ENCODE measurements around the gene FARS2.

The FARS2 gene

DNA sequence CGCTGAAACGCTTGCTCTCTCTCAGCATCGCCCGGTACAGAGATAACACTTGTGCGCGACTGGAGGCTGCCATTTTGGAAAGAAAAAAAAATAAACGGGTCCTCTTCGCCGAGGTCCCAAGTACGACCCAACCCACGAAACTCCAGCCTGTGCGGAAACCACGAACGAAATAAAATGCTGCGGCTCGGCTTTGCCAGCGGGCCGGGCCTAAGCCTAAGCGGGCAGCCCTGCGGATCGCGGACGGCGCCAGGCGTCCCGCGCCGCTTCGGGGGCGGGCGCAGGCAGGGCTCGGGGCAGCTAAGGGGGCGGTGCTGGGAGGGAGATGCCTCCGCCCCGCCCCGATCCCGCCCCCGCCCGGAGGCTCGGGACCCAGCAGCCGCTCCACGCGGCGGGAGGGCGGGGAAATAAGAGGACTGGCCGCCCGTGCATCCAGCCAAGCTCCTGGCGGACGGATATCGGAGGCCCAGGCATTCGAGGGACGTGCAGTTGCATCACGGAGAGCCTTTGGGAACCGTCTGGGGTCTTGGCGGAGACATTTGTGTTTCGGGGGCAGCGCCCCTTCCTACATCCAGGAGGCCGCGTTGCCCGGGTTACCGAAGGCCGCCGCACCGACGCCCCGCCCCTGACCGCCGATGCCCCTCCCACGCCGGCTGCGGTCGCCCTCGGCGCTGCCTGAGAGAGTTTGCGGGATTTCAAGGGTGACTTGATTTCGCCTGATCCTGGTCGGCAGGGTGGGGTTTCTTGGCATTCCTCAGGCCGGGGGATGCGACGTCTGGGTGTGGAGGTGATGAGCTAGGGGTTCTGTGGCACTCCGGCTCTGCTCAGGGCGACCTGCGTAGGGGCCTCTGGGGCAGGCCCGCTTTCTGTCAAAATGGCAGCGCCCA lies at the start of gene FARS2, which contains the start of gene LYRM4:
TSS of gene FARS2 (plus strand) at position 853 of the 884 bp plus-strand sequence.
TSS of gene LYRM4 (minus strand) at position 290 of the 884 bp plus-strand sequence. CDS start at position 73, 217 bp downstream.
- DNase-seq (ENCODE audit: low read depth, low spot score): peak; percentile 97

DNA sequence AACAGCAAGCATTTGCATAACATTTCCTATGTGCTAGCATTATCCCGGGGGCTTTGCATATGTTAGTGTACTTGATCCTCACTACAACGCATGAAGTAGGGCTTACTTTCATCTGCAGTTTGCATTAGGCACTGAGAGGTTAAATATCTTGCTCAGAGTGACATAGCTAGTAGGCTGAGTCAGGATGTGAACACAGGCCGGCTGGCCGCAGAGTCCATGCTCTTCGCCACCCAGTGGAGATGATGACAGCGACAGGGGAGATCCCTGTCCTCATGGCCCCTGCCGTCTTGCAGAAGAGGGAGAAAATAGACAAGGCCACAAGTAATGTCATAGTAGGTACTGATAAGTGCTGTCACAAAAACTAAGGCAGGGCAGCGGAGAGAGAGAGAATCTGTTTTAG lies 47.5 kb upstream of the FARS2 start:
- DNase-seq (ENCODE audit: low read depth, low spot score): peak; percentile 47

DNA sequence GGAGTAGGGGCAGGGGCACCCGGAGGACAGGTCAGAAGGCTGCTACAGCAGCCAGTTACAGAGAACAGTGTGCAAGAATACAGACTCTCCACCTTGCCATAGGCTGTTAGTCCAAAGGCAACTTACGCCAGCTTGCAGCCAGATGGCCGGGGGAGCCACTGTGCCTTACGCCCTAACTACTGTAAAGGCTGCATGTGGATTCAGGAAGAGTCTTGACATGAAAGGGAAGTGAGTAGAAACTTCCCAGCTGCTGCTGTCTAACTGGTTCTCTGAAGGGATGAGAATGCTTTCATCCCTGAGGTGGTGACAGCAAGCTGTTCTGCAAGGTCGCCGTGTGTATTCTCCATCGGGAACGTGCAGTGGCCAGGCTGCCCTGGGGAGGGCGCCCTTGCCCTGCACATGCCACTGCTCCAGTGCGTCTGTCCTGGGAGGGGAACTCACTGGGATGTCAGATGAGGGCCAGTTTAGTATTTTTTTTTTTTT lies 46.7 kb upstream of the FARS2 start:
- peak; percentile 67 for DNase-seq (ENCODE audit: low read depth, low spot score)

DNA sequence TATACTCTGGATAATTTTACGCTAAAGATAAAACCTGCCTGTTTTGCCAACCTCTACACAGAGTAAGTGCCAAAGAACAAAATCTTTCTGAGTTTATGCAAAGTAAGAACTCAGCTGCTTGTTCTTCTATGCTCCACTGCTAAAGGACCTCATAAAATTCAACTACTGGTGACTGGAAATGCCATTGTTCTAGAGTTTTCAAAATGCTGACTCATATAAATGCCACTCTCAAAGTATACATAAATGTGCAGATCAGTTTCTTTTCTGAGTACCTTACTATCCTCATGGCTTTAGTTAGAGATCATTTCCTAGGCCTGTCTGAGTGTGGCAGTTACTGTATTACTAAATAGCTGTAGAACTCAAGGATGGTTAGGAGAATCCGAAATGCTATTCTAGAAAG lies 46.2 kb upstream of the FARS2 start:
- peak; percentile 32 for DNase-seq (ENCODE audit: low read depth, low spot score)

DNA sequence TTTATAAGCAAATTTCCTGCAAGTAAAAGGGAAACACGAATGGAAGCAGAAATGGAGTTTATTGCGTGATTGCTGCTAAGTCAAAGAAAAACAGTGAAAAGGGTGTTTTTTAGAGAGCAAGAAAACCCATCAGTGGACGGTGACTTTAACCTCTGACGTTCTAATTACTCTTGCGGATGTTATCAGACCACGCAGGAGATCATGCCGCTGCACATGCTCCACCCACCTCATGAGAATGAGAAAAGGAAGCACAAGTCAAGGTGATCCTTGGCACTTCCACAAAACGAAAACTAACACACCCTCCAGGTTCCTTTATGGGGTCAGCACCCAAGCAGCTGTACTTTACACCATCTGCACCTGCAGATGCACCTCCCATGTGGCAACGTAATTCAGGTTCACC lies 45.5 kb upstream of the FARS2 start:
- DNase-seq (ENCODE audit: low read depth, low spot score): no peak

DNA sequence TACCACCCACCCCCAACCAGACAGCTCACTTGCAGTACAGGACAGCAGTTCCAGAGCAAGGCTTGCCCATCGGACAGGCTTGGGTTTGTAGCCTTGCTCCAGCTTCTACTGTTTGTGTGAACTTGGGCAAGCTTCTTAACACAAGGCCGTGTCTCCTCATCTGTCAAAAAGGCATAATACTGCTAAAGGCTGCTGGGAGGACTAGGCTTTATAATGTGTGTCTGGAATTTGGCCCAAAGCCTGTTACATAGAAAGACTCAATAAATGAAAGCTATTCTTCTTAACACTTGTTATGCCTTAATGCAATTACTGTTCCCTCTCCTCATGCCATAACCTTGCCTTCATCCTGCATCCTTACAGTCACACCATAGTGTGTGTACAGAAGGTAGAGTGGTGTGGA lies 44.0 kb upstream of the FARS2 start:
- DNase-seq (ENCODE audit: low read depth, low spot score): no peak

DNA sequence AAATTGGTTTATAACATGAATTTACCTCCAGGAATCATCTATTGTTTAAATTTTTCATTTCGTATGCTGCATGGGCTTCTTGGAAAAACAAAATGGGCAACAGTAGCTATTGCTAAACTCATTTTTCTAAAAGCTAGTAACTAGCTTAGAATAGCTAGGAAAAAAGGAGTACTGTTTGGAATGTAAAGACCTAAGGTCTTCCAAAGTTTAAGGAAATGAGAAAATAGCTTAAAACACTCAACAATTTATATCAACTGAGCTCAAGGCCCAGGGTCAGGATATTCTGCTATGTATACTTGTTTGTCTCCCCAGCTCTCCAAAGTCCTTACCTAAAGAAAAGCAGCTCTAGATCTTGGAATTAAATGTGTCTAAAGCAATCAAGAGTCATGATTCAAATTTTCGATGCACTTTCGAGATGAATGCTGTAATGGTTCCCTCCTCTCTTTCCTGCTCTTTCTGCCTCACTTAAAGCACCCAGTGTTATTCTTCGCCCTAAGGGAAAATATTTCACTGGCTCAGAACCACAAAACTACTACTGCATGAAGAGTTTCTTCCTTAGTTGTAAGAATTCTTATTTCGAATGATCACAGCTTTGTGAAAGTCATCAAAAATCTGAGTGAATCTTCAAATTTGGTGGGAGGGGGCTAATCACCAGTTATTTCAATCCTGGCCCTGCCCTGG lies 42.2 kb upstream of the FARS2 start:
- DNase-seq (ENCODE audit: low read depth, low spot score): no peak

DNA sequence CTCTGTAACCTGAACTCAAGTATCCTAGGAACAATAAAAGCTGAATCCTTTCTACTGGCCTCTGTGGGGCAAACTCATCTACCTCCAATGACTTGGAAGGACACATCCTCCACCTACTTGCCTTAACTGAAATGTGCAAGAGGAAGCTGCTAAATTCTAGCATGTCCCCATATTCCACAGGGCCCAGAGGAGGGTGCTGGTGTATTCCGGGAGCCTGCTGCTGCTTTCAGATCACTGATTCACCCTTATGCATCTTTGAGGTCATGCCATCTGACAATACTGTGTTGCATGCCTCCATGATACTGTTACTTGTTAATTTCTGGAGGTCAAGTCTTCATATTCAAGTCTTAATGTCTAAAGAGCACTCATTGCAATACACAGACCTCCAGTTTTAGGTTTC lies 40.9 kb upstream of the FARS2 start:
- DNase-seq (ENCODE audit: low read depth, low spot score): no peak

DNA sequence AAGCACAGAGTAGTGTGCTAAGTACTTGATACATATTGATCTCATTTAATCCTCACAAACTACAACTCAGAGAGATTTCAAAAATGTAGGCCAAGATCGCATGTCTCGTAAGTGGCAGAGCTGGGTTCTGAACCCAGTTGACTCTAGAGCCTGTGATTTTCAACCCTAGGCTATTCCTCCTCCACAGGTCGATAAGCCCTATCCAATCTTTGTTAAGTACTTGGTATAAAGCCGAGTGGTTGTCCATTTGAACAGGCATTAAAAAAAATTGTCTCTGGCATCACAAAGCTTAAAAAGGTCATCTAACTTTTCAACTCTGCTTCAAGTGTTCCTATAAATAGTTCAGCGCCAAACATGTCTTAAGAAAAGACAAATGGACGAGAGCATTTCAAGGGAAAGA lies 38.0 kb upstream of the FARS2 start:
- no peak for DNase-seq (ENCODE audit: low read depth, low spot score)

DNA sequence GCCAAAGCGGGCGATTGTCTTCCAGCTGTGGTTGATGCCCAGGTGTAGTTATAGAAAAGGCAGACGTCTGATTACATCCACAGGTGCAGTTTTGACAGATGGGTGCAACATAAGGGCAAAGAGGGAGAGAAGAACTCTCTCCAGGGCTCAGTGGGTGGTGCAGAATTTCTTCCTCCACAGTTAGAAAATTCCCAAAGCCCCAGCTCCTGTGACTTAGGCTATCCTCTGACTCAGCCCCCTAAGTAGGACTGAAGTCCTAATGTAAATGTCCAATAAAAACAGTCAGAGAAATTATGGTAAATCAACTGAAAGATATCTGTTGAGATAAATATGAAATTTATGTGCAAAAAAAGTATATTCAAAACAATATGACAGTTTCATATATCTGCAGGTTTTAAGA lies 32.0 kb upstream of the FARS2 start:
- no peak for DNase-seq (ENCODE audit: low read depth, low spot score)

DNA sequence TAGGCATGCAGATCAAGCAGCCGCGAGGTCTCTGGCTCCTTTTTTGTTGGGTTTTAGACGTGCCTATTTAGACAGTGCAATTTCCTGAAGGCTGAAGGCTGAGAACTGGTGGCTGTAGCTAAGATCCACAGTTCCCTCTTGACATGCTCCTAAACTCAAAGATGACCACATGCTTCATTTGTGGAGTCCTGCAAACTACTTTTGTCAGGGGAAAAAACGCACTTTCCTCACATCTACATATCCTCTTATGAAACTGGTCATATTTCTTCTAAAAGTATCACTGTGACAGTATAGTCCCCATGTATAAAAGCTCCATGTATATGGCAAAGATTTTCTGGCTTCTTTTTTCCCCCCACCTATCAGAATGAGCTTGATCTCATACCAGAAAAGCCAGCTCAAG lies 31.2 kb upstream of the FARS2 start:
- DNase-seq (ENCODE audit: low read depth, low spot score): no peak

DNA sequence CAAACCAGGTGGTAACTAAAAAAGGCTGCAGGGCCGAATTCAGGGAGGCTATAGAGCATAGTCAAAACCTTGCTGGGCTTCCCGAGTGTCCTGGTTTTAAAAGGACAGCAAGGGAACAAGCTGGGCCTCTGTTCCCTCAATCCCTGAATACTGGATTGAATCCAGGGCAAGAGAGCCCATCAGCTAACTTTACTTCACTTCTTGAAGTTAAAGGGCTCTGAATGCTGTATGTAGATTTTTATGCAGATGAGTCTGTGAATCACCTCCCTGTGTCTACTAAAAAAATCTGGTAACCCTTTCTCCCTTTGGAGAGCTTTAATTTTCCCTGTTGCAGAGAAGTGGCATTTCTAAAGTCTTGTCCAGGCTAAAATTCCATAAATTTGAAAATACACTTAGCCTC lies 30.0 kb upstream of the FARS2 start:
- DNase-seq (ENCODE audit: low read depth, low spot score): peak; percentile 24

DNA sequence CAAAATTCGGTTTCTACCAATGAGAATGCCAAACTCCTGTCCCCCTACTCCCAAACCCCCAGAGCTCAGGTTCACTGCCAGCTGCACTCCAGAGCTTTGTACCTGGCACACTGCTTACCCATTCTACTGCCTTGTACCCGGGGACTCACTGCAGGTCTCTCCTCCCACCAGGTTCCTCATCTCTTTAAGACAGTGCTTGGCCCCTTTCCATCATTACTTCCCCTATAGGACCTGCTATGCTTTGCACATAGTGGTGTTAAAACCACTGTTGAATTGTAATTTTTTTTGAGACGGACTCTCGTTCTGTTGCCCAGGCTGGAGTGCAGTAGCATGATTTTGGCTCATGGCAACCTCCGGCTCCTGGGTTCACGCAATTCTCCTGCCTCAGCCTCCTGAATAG lies 26.4 kb upstream of the FARS2 start:
- no peak for DNase-seq (ENCODE audit: low read depth, low spot score)

DNA sequence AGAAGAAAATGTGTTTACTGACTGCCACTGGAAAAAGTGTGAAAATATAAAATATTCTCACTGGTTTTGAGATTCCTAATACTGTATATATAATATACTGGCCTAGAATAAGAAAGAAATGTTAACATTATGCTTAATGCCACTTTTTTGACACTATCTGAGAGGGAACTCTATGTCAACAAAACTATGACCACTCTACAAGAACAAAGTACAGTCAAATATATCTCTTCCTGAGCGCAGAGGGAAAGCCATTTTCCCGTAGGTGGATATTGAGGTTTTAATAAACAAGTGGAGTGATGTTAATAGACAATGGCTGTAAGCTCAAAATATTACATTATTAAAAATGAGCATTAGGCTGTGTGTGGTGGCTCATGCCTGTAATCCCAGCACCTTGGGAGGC lies 25.5 kb upstream of the FARS2 start:
- DNase-seq (ENCODE audit: low read depth, low spot score): no peak

DNA sequence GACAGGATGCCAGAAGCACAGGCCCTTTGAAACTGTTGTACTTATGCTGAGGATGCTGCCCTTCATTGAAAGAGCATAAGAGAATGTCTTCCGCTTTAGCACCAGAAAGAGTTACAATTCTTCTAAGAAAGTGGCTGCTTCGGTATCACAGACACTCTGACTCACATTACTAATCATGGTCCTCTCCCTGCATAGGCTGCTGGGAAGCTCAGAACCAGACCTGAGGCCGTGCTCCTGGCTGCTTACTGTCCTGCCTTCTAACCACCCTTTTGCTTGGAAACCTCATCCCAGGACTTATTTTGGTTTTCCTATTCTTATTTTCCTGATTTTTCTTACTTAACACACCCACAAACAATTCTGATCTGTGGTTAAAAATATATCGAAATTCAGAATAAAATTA lies 23.5 kb upstream of the FARS2 start:
- no peak for DNase-seq (ENCODE audit: low read depth, low spot score)

DNA sequence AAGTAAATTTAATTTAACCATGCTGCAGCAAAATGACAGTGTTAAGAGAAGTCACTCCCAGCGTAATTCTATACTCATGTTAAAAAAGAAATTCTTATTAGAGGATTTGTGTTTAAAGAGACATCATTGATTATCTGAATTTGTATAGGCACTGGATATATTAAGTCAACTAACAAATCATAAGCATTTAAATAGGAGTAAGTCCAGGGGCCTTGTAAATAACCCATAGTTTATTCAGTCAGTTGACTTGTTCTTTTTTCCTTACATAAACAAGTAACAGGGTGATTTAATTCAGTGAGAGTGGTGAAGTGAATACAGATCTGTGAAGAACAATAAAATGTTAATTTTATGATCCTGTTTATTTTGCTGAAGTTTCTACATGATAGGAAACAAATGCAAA lies 23.0 kb upstream of the FARS2 start:
- DNase-seq (ENCODE audit: low read depth, low spot score): no peak

DNA sequence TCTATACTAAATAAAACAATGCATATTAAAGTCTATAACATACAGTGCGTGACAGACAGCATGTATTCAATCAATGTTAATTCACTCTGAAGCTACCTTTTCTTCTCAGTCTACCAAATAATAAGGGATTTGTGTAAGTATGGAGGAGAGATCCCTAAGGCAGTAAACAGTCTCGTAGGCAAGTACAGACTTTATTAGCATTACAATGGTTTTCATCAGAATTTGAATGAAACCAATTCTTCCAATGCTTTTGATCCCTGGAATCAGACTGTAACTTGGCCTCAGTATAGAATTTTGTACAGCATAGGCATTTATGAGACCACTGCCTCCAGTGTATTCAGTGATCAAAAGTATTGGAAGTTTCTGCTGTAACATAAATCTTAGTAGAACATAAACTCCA lies 20.1 kb upstream of the FARS2 start:
- DNase-seq (ENCODE audit: low read depth, low spot score): no peak

DNA sequence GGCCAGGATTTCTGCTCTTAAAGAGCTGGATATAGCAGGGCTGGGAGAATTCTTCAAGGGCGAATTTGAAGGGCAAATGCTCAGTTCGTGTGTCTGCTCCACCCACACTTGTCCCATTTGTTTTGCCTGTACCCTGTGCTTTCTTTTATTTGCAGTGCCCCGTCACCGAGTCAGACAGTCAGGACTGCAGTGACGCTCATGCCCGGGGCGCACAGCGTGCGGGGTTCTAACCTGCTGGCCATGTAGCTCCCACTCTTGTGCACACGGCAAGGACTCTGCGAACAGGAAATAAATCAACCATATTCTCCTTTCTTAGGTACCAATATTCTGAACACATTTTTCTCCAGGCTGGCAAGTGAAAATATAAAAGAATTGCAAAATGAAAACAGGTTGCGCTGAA lies 18.2 kb upstream of the FARS2 start:
- no peak for DNase-seq (ENCODE audit: low read depth, low spot score)

DNA sequence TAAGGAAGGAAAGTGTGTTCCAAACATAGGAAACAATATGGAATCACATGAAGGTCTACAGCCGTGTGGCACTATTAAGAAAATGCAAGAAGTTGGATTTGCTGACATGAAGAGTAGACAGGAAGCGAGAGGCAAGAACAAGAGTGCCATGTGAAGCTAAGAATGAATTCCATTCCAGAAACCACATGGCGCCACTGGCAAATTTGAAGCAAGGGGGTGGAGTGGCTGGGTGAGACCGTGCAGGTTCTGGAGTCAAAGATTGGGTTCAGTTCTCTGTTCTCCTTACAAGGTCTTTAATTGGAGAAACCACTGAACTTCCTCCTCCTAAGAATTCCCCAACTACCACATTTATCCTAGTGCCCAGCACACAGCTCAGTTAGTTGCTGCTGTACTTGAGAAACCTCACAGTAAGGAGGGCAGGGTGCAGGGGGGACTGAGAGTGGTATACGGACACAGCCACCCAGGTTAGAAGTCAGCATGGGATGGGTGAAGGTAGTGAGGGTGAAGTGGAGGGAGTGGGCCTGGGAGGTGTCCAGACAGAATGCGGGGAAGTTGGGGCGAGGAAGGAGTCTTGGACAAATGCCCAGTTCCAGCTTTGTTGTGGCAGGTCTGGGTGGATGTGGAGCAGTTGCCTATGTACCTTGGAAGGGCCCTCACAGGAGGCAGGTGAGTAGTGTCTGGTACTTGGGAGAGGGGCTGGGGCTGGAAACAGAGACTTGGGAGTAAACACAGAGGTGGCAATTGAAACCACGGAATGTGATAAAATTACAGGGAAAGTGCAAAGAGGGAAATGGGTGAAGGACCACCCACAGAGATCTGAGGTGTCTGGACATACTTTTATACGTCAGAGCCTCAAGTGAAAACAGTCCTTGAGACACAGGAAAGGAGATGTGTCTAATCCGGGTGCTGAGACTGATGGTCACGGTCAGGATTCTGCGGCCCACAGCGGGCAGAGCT lies 14.9 kb upstream of the FARS2 start:
- peak; percentile 58 for DNase-seq (ENCODE audit: low read depth, low spot score)

DNA sequence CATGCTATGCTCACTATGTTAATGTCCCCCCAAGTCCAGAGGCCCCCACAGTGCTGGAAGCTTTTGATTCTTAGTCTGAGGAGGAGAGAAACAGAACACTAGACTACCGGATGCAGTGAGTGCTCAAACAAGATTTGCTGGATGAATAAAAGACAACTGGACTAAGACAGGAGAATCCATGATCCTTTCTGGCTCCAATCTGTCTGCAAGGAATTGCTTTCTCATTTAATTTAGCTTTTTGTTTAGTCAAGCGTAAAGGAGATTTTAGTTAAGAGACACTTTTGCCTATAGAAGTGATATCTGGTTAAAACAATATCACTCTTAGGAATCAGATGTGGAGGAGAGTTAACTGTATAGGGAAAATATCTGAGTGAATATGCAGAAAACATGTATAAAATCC lies 14.1 kb upstream of the FARS2 start:
- DNase-seq (ENCODE audit: low read depth, low spot score): no peak

DNA sequence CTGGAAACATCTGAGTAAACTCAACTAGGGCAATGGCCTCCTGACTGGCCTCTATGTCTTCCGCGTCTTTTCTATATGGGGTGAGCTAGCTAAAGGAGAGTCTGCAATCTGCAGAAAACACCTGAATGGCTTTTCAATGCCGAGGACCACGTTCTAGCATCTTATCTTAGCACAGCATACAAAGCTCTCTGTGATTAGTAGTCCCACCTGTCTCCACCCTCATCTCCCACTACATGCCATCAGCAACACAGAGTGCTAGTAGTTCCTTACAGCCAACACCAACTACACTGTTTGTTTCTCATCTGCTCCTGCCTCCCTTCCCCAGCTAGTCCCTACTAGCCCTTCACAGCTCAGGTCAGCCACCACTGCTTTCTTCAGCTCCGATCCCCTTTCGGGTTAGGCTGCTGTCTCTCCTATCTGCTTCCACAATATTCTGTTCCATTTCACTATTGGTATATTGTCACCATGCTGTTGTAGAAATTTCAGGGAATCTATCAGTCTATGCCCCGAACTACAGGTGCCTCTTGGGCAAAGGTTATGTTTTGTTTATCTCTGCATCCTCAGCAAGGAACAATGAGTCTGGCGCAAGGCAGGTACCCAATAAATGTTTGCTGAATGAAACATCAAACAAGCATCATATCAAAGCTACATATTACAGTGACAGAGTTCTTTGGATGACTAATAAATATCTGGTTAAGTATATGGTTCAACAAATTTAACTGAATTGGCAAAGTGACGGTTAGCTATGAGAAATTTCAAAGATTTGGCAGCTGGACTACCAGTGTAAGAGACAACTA lies 12.8 kb upstream of the FARS2 start:
- no peak for DNase-seq (ENCODE audit: low read depth, low spot score)

All from astrocyte of the hippocampus (primary cell).